ENCODE measurements around the gene PSMD13.

The PSMD13 gene

DNA sequence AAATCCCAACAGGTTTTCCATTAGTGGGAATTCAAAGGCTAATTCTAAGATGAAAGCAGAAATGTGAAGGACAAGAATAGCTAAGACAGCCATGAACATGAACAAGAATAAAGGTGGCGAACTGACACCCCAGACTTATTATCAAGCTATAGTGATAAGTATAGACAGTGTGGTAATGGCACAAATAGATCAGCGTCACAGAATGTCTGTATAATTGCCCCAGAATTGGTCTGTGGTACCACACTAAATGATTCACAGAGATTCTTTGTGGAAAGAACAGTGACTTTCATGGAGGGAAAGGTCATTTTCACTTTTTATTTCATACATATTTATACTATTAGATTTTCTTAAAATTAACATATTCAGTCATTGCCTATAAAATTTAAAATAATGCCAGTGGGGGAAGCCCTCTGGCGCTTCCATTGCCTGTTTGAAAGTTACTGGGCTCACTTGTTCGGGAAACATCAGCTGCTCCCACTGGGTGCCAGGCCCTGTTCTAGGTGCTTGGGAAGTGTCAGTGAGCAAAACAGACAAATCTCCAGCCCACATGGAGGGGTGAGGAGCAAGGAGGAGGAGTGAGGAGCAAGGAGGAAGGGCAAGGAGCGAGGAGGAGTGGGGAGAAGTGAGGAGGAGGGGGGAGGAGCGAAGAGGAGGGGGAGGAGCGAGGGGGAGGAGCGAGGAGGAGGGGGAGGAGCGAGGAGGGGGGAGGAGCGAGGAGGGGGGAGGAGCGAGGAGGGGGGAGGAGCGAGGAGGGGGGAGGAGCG, 30.1 kb downstream of the PSMD13 start:
- H3K27ac ChIP-seq: no peak overlapping the region; the same call in 1 of the 2 replicates
- TF ChIP-seq, protein P1, sequence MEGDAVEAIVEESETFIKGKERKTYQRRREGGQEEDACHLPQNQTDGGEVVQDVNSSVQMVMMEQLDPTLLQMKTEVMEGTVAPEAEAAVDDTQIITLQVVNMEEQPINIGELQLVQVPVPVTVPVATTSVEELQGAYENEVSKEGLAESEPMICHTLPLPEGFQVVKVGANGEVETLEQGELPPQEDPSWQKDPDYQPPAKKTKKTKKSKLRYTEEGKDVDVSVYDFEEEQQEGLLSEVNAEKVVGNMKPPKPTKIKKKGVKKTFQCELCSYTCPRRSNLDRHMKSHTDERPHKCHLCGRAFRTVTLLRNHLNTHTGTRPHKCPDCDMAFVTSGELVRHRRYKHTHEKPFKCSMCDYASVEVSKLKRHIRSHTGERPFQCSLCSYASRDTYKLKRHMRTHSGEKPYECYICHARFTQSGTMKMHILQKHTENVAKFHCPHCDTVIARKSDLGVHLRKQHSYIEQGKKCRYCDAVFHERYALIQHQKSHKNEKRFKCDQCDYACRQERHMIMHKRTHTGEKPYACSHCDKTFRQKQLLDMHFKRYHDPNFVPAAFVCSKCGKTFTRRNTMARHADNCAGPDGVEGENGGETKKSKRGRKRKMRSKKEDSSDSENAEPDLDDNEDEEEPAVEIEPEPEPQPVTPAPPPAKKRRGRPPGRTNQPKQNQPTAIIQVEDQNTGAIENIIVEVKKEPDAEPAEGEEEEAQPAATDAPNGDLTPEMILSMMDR (IDR thresholded peaks at IDR 0.05): no peak
- TF ChIP-seq ZFX (IDR thresholded peaks at IDR 0.05; ENCODE audit: borderline replicate concordance): no peak

DNA sequence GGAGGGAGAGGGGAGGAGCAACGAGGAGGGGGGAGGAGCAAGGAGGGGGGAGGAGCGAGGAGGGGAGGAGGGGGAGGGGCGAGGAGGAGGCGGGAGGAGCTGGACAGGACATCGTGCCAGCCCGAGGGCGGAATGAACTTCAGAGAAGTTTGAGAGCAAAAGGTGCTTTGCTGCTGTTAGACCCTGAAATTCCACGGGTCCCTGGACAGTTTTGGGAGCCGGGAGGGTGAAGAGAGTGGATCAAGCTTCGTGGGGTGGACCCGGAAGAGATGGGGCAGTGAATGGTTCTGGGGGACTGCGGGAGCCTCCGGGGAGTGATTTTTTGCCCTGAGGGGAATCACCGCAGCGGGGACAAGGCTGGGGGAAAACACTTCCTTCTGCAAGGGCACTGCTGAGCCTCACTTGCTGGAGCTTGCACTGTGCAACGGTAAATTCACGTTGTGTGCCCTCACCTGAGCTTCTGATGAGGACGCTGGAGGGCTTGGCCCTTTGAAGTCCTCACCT, 30.8 kb downstream of the PSMD13 start:
- TF ChIP-seq, protein P1 (IDR thresholded peaks at IDR 0.05): no peak
- no peak for TF ChIP-seq ZFX (IDR thresholded peaks at IDR 0.05; ENCODE audit: borderline replicate concordance)
- peak overlapping the region; percentile 73 for H3K27ac ChIP-seq

DNA sequence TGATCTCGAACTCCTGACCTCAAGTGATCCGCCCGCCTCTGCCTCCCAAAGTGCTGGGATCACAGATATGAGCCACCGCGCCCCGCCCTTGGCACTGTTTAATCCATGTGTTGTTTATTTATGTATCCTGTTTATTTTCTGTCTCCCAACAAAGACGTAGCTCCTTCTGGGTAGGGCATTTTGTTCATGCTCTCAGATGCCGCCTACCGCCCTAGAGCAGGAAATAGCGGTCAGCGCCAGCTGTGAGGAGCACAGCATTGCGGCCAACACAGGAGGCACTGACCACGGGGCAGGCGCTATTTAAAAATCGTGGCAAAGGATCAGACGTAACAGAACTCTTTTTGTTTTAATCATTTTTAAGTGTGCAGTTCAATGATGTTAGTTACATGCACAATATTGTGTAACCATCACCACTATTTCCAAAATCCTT, 32.0 kb downstream of the PSMD13 start:
- peak overlapping the region; percentile 73 for H3K27ac ChIP-seq
- TF ChIP-seq, protein P1 (IDR thresholded peaks at IDR 0.05): peak; percentile 64

DNA sequence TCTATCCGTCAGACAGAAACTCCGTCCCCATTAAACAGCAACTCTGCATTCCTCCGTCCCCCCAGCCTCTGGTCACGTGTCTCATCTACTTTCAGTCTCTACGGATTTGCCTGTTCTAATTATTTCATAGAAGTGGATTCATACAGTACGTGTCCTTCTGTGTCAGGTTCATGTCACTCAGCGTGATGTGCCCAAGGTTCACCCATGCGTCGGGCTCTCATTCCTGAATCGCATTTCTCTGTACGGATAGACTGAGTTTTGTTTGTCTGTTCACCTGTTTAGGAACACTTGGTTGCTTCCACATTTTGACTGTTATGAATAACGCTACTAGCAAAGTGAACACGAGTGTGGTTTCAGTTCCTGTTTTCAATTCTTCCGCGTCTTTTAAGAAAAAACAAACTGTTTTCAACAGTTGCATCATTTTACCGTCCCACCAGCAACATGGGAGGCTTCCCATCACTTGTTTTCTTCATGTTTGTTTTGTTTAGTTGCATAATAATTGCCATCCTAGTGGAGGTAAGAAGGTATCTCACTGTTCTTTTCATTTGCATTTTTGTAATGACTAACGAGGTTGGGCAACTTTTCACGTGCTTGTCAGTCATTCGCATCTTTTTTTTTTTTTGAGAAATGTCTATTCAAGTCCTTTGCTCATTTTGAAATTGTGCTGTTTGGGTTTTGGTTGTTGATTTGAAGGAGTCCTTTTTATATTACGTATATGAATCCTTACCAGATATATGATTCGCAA, 32.5 kb downstream of the PSMD13 start:
- H3K27ac ChIP-seq: peak overlapping the region; percentile 73
- no peak for TF ChIP-seq ZFX (IDR thresholded peaks at IDR 0.05; ENCODE audit: borderline replicate concordance)
- TF ChIP-seq, protein P1 (IDR thresholded peaks at IDR 0.05): no peak

DNA sequence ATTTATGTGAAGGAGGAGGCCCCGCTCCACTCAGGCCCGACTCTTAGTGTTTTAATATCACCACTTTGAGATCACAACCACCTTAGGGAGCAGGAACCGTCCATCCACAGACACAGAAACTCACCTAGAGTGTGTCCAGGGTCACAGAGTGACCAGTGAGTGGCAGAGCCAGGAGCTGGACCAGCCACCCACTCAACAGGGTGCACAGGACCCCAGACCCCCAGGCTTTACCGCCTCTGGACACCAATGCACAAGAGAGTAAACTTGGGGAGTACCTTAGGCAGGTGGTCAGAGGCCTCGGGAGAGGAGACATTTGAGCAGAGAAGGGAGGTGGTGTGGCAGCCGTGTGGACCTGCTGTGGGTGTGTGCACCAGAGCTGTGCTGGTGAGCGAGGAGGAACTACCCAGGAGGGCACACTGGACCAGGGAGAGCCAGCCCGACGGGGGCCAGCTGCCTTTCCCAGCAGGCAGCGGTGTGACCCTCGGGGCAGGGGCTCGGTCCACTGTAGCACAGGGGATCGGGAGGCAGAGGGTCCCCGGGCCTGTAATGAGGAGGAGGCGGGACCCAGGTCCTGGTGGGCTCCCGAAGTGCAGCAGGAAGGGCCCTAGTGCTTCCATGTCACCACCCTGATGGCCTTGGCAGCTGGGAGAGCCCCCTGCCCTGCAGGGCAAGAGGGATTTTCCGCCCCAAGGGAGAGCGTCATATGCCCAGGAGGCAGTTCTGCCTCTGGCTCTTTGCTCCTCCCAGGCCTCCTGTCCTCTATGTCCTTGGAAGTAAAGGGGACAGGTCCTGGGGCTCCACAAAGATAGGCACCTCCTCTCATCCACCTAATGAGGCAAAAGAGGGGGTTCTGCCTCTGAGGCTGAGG, 33.9 kb downstream of the PSMD13 start:
- no peak for TF ChIP-seq ZFX (IDR thresholded peaks at IDR 0.05; ENCODE audit: borderline replicate concordance)
- TF ChIP-seq, protein P1 (IDR thresholded peaks at IDR 0.05): no peak
- no peak overlapping the region for H3K27ac ChIP-seq

DNA sequence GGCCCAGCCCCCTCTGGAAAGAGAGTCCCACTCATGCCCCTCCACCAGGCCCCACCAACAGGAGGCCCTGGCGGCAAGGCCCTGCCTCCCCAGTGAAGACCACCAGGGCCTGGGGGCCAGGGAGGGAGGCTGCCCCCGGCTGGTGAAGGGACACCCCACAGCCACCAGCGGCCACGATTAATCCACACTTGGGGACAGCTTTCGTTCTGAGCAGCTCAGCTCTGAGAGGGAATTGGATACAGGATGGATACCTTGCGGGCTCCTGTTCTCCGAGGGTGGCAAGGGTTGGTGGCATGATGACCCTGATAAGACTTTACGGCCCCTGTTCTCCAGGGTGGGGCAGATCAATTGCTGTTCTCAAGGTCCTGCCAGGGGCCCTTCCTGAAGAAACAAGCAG, 34.5 kb downstream of the PSMD13 start:
- no peak overlapping the region for H3K27ac ChIP-seq
- TF ChIP-seq, protein P1 (IDR thresholded peaks at IDR 0.05): no peak
- no peak for TF ChIP-seq ZFX (IDR thresholded peaks at IDR 0.05; ENCODE audit: borderline replicate concordance)
